NCI-H748 (cell line): ENCODE measurements around the gene SFXN5.

Experiments used
- DNase-seq: peaks from one replicate; lab custom pipeline; 2025; ENCODE audit not compliant: unreplicated experiment; lab: John Stamatoyannopoulos, UW

Gene SFXN5

DNA sequence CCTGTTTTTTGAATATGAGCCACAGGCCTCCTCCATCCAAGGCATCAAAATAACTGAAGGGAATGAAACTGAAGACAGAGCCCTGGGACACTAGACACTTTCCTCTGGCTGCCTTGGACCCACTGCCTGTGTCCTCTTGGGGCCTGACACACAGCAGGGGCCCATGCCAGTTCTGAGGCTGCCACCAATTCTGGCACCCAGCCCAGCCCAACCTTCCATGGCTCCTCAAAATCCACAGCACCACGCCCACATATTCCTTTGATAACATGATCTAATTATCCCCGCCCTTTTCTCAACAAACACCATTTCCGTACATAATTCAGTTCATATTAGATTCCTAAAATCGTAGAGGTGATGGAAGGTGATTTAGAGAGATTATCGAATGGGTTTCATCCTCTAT lies 90.0 kb downstream of the SFXN5 start:
- peak; percentile 58 for DNase-seq

DNA sequence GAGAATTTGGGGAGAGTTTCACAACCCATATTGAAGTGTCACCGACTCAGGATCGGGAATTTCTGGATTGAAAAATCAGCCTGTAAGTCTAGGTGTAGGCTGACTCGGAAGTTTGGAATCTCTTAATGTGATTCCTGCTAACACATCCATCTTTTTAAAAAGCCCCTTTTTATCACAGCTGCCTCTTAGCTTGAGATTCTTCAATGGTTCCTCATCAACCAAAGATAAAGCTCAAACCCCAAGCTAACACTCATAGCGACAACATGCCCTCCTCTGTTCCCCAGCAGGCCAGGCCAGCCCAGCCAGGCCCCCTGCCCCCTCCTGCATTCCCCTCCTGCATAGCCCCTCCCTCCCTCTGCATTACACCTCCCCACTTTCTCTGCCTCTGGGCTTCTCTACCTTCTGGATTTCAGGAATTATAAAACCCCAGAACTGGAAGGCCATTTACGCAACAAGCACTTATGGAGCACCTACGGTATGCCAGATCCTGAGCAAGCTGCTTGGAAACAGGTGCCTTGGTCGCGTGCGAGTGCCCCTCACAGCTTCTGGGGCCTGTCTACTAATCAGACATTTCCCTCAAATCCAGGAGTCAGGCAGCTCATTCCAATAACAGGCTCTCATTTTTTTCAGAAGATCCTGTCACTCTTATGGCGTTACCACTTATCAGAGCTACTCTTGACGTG lies 90.8 kb downstream of the SFXN5 start:
- no peak for DNase-seq

DNA sequence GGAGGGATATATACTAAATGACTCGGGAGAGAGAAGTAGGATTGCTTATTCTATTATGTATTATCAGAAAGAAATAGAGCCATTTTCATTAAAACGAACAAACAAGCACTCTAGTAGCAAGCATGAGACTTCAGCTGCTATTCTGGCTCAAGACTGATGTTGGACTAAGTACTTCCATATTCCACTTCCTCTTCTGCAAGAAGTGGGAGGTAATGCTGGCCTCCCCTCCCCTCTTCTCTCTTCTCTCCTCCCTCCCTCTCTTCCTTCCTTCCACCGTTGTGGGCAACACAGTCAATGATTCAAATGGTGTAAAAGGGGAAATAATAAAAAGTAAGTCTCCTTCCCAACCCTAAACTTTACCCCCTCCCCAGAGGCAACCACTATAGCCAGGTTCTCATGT lies 91.6 kb downstream of the SFXN5 start:
- no peak for DNase-seq

DNA sequence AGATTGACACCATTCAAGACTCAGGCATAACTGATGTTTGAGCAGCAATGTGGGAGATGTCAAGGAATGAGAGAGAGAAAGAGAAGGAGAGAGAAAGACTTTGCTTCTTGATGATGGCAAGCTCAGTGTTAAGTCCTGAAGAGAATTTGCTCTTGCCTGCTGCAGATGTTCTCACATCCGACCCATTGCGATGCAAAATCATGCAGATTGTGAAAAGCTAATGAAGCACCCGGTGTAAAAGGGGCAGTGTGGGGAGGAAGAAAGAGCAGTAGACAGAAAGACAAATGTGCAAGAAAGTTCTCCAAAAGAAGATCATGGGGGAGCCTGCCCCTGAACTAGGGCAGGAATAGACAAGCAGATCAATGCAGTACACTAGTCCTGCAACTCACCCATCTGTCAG lies 96.5 kb downstream of the SFXN5 start:
- no peak for DNase-seq

DNA sequence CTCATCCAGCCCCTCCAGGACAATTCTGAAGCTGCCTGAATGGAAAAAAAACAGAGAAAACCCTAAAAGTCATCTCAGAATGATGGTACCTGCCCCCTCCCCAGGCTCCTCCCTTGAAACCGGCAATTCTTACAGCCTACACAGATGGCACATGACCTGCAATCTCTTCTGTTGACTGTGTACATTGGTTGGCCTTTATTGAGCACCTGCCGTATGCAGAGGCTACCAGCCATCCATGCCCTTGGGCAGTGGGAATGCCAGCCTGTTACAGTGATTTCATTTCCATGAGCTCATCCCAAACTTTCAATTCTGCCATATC lies 97.1 kb downstream of the SFXN5 start:
- no peak for DNase-seq

DNA sequence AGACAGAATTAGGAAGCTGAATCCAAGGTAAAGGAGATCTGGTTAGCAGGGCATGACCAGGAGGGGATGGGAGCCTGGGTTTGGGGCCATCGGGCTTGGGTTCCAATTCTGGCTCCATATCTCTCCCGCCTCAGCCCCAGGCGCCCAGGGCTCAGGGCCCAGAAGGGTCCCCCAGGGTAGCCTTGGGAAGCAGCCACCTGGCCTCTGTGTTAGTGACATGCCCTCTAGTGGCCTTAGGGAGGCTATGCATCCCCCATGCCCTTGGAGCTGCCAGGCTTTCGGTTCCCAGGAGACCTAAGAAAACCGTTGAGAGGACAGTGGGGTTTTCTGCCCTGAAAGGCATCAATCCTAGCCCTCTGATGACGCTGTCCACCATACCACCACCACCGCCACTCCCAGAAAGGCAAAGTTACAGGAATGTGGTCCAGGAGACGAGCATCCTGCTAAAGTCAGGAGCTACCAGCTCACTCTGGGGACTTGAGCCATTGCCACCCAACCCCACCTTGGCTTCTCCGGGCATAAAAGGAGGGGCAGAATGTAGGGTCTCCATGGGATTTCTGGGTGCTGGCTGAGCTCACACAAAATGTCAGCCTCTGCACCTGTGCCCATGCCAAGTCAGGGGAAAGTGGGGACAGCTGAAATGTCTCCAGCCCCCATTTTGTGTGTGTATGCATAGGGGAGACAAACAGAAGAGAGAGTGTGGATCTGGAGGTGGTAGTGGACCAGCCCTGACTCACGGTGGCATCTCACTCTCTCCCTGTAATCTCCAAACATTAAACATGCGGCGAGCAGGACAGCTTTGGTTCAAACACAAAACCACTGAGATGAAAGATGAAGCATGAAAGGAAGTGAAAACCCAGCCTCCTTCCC lies 97.7 kb downstream of the SFXN5 start:
- peak; percentile 53 for DNase-seq

DNA sequence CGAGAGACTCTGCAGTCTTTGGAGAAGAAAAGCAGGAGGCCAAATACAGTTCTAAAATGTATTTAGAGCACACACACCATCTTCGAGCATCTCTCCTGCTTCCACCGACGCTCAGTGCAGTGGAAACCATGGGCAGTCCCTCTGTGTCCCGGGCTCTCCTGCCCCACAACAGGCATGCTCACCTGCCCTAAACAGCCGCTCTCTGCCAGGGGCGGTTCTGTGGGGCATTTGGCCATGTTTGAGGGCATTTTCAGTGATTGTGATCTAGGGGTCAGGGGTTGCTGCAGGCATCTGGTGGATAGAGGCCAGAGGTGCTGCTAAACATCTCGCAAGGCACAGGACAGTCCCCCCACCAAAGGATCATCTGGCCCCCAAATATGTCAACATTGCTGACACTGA lies 98.4 kb downstream of the SFXN5 start:
- DNase-seq = no peak

DNA sequence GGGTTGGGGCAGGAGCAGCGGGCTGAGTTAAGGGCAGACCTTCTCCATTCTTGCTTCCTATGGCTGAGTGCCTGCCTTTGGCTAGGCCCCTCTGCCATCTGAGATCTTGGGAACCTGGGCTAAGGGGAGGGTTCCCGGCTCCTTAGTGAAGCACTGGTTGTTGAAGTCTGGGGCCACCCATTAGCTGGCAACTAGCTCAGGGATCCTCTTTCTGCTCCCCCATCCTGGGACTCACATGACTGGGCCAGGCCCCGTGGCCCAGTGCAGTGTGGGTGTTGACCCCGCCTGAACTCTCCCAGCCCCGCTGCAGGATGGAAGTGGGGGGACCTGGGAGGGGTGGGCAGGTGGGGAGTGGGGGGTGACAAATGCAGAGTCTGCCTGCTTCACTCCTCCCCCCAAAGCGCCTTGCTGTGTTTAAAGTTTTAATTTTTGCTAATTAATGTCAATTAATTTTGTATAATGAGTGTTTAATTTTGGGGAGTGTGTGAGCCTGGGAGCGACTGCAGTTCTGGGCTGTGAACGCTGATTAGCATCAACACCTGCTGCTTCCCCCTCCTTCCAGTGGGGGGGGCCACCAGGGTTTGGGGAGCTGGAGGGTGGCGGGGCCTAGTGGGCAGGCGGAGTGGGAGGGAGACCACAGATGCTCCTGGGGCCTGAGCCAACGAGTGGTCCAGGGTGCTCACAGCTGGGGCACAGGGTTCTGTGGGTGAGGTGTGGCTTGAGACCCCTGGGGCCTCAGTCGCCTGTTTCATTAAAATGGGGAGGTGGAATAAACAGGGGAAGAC lies 99.0 kb downstream of the SFXN5 start:
- no peak for DNase-seq

DNA sequence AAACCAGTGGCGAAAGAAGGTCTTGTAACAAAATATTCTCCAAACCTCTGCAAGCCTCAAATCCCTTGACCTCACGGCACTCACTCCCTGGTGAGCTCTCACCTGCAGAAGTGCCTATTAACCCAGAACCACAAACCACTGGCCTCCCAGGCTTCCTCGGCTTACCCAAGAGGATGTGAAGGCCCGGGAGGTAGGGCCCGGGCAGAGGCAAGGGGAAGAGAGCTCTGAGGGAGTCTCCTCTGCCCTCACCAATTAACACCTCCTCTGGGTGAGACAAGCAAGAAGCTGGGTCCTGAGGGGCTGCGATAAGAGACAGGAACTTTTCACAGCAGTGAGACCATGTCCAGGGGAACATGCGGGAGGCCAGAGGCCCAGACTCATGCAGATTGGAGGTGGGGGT lies 100.5 kb downstream of the SFXN5 start:
- DNase-seq = no peak

DNA sequence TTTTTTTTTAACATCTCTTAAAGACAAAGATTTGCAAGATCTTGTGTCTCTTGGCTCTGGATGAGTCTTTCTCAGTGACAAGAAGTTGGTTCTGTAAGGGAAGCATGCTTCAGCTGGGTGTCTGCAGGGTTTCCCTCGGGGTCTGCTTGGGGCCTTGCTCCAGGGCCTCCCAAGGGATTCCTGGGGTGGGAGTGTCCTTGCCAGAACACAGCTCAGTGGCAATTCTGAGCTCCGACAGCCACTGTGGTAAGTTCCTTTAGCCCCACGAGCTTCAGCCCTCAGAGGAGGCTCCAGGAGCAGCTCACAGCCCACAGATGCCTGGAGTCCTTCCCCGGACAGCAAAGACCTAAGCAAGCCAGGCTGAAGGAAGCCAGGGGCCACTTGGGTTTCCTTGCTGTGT lies 101.8 kb downstream of the SFXN5 start:
- no peak for DNase-seq

DNA sequence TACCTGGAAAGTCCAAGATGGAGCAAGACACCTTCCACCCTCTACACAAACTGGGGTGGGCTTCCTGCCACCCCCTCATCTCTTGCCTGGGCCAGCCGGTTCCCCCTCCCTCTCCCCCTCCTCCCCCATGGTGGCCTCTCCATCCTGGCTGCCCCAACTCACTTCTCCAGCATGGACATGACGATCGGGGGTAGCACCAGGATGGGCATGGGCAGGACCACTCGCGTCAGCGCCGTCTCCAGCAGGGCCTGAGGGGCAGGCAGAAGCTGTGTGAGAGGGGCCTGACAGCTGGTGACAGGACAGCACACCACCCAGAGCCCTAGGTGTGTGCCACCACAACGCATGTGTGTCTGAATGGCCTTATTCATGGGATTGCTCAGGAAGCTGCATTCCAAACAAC lies 103.2 kb downstream of the SFXN5 start:
- no peak for DNase-seq

DNA sequence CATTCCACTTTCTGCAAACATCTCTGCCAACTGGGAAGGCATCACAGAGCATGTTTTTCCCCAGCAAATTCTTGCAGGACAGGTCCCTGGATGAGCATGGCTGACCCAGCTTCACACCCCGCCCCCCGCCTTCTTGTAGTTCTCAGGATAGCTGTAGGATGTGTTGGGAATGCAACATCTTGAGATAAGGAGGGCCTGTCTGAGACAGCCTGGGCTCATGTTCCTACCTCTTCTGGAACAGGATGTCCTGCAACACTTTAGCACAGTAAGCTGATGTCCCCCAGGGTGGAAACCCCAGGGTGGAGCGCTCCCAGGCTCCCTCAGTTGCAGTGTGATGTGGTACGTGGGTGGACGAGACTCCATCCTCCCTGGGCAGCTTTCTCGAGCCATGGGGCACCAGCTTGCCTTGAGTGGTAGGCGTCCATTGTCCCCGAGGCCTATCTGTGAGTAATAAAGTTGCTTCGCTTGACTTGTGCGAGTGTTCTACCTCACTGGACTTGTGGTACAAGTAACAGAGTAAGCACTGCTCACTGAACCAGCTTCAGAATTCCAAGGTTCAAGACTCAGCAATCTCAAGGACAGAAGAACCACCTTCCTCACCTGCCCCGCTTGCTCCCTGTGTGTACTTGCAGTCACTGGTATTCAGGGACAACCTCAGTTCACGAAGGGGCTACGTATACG lies 105.6 kb downstream of the SFXN5 start:
- DNase-seq = no peak

DNA sequence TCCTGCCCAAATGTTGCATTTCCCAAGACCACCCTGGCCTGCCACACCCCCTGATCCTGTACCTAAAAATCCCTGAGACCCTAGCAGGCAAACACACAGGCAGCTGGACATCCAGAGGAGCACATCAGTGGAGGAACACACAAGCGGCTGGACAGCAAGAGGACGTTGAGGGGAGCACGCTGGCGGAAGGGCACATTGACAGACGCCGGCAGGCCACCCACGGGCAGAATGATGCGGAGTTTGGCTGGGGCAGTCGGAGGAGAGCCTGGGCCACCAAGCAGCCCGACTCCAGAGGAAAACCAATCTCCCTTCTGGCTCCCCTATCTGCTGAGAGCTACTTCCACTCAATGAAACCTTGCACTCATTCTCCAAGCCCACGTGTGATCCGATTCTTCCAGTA lies 106.5 kb downstream of the SFXN5 start:
- DNase-seq = no peak

DNA sequence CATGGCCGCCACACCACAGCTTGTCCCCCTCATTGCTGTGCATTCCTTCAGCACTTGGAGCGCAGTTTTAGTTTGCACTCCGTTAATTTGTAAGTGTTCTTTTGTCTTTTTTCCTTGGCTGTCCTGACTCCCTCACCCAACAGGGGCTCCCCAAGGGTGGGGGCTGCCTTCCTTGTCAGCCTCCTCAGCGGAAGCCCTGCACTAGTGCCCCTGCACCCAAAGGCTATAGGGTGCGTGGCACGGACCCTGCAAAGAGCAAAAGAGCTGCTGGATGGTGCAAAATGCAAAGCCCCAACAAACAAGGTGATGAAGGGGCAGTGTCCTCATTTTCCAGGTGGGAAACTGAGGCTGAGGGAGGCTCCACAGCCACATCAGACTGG lies 107.4 kb downstream of the SFXN5 start:
- DNase-seq = no peak

DNA sequence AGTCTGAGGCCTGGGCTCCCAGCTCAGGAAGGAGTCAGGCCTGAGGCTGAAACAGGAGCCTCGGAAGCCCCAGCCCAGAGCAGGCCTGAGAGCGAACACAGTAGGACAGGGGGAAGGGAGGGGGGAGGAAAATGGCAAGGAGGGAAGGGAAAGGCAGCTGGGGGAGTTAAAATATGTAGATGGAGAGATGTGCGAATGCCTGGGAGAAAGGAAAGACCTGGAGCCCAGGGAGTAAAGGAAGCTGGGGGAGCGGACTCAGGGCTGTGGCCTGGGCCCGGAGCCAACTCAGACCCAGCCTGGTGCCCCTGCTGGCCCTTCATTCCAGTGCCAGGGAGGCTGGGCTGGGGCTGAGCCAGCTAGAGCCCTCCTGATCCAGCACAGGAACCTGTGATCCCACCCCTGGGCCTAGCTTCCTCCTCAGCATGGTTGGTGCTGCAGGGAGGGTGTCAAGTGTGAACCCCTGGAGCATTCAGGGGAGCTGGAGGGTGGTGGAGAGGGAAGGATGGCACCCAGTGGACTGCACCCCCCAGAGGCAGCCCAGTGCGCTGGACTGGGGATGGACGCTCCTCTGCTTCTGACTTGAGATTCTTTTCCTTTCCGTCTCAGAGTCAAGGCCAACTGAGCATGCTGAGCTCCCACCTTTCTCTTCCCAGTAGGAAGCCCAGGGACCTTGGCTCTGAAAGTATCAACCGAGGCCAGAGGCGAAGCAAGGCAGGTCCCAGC lies 107.9 kb downstream of the SFXN5 start:
- DNase-seq = no peak

DNA sequence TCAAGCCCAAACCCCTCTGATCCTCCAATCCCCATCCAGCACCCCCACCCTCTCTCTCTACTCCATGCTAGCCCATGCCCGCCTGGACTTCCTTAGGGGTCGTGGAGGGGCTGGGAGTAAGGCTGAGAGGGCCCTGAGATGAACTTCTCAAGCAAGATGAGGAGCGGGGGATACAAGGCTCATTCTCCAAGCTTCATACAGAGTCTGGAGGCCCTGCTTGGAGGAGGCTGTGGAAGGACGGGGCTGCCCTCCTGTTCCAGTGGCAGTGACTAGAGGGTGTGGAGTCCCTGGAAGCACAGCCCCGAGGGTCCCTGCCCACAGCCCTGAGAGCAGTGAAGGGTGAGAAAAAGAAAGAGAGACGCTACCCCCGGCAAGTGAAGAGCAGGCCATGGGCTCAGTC lies 108.6 kb downstream of the SFXN5 start:
- DNase-seq = no peak

DNA sequence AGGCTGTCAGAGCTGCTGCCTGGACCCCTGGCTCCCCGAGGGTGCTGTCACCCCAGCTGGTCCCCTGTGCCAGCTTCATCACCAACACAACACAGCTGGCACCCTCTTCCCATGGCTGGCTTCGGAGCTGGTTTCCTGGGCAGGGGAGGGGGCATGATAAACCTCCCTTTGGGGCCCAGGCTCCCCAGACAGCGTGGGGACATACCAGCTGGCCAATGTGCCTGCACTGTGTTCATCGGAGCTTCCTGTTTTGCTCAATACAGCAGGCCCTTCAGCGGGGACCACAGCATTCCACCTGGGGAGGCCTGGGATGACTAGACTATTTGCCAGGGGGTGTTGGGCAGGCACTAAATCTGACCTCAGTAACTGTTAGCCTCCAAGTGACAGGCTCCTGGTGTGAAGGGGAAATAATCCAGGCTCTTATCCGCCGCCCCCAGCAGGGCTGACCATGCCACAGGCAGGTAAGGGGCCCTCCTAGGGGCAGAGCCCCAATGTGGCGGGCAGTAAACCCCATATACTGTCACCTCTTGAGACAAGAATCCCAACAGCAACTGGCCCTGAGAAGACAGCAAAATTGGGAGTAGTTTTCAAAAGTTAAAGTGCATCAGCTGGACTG lies 109.6 kb downstream of the SFXN5 start:
- DNase-seq = no peak

DNA sequence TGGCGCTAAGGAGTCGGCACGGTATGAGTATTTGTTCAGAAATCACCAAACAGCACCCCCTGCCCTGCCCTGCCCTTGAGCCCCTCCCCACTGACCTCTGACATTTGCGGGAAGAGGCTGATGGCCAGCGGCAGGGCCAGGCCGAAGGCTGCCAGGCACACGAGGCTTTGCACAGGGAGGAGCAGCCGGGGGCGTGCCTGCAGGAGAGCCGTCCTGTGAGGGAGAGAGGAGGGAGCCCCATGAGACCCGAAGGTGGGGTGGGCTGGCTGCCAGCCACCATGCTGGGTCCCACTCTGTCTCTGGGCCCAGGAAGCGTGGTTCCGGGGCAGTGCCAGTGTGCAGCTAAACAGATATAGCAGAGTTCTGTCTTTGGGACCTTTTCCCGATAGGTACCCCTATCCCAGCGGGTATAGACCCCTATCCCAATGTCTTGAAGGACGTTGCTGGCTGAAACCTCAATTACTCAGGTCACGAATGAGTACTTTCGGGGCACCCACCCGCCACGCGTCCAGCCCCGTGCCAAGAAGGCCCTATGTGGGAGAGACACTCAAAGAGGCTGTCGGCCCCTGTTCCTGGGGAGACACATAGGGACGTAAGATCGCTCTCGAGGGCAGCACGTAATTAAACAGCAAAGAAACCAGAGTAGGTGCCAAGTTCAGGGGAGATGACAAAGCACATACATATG lies 110.3 kb downstream of the SFXN5 start:
- no peak for DNase-seq

DNA sequence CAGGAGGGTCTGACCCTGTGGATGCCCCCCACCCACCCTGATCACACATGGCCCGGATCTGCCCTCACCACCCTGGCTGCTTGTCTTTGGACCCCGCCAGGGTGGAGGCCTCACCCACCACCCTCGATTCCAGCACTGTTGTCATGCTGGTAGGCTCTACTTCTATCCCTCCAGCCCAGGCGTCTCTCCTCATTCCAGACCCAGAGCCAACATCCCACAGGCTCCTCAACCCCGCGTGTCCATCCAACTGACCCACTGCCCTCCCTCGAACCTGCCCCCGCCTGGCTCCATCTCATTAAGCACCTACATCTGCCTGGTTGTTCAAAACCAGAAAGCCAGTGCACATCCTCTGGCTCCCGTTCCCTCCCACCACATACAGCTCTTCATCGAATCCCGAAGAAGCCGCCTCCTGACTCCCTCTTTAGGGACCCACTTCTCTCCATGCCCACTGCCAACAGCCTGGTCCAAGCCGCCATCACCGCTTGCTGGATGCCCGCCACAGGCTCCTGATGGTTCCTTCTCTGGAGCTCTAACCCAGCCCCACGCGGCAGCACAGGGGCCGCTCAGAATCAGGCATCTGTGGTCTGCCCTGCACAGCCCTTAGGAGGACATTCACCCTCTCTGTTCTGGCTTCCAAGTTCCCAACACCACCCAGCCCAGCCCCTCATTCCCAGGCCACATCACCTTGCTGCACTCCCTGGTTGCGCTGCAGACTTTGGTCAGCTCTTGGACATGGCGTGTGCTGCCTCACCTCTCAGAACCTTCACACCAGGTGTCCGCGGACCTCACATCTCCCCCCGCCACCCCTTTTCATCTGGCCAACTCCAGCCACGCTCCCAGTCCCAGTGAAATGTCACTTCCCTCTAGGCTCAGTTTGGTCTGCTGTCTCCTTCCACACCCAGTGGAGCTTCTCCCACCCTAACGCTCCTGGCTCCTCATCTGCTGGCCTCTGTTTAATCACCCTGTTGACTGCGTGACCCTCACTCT lies 111.2 kb downstream of the SFXN5 start:
- DNase-seq = no peak
